K562 (cell line): ENCODE results near the gene IZUMO4. TPM values are rescaled to one million over a fixed set of nuclear protein-coding genes. Genes with fewer than 3 reads are reported as not detected.

Source experiments
- CBX5 ChIP-seq: IDR thresholded peaks from 2 replicates; pipeline ENCODE4 v1.6.1; 2014; ENCODE audit warnings: low read depth, borderline replicate concordance
- CCNT2 ChIP-seq: IDR thresholded peaks from 2 replicates; pipeline ENCODE4 v1.6.1; 2011; ENCODE audit warnings: borderline replicate concordance, low read depth, mild to moderate bottlenecking, moderate library complexity, mixed read lengths, low read length; ENCODE audit not compliant: insufficient read length; ENCODE audit errors: extremely low read depth
- CXXC5 ChIP-seq: fragments of 250-450 bp; sonication (Bioruptor Pico); IDR thresholded peaks from 2 replicates; pipeline ENCODE4 v1.8.0; 2022; ENCODE audit warnings: inconsistent platforms, mild to moderate bottlenecking, moderate library complexity
- ELF1 ChIP-seq: fragments of 200-800 bp; sonication (Bioruptor generic); IDR thresholded peaks from 2 replicates; pipeline ENCODE4 v1.6.1; 2016; ENCODE audit warnings: missing genetic modification characterization, missing compliant biosample characterization
- GTF2E2 ChIP-seq: fragments of 200-800 bp; sonication (Bioruptor generic); IDR thresholded peaks from 2 replicates; pipeline ENCODE4 v1.6.1; 2016; ENCODE audit warnings: missing genetic modification characterization, missing compliant biosample characterization
- PCBP1 ChIP-seq: fragments of 200-400 bp; formaldehyde crosslinking; IDR thresholded peaks from 2 replicates; pipeline ENCODE4 v1.6.1; 2018; ENCODE audit warnings: mild to moderate bottlenecking, low read depth, low read length; ENCODE audit not compliant: poor library complexity, severe bottlenecking
- PHTF2 ChIP-seq: fragments of 250-450 bp; sonication (Bioruptor Pico); IDR thresholded peaks from 2 replicates; pipeline ENCODE4 v1.5.0; 2021; ENCODE audit warnings: mild to moderate bottlenecking
- RAD21 ChIP-seq, 2 experiments: fragments of 250-450 bp in 1 of 2; fragments of 450-650 bp in 1 of 2; sonication (Bioruptor Pico) in 1 of 2; formaldehyde crosslinking in 1 of 2; IDR thresholded peaks in 1 of 2; conservative IDR thresholded peaks in 1 of 2; 2 replicates each; pipeline versions ENCODE4 v1.4.0 to v1.8.0; 2020 to 2022; ENCODE audit warnings: mild to moderate bottlenecking in 2 of 2, moderate library complexity in 1 of 2
- RBM25 ChIP-seq: fragments of 200-400 bp; formaldehyde crosslinking; IDR thresholded peaks from 2 replicates; pipeline ENCODE4 v1.6.1; 2018; ENCODE audit warnings: low read length, low read depth, moderate library complexity; ENCODE audit not compliant: severe bottlenecking
- RFX1 ChIP-seq: fragments of 450-650 bp; IDR thresholded peaks from 2 replicates; pipeline ENCODE4 v1.6.1; 2016; ENCODE audit warnings: mild to moderate bottlenecking, moderate library complexity
- SIRT6 ChIP-seq: IDR thresholded peaks from one replicate; pipeline ENCODE4 v1.6.1; 2012; ENCODE audit warnings: low read depth, mild to moderate bottlenecking, control low read depth, inconsistent platforms, low read length, moderate library complexity
- SP1 ChIP-seq: sonication (generic); formaldehyde crosslinking; IDR thresholded peaks from 2 replicates; pipeline ENCODE4 v1.8.1; 2022; ENCODE audit warnings: mild to moderate bottlenecking, missing genetic modification reagents
- TAL1 ChIP-seq: fragments of 450-650 bp; IDR thresholded peaks from 2 replicates; pipeline ENCODE4 v1.6.1; 2016; ENCODE audit warnings: mild to moderate bottlenecking
- U2AF1 ChIP-seq: fragments of 200-400 bp; formaldehyde crosslinking; optimal IDR thresholded peaks from 2 replicates; pipeline ENCODE3; 2017; ENCODE audit warnings: mild to moderate bottlenecking, low read depth, low read length, moderate library complexity
- polyA plus RNA-seq, 8 experiments: library from polyadenylated mRNA; depleted of rRNA in 4 of 8; stranded (reverse) in 5 of 8; unstranded in 3 of 8; fragments of >200 nt; fragmentation: Nextera tagmentation in 2 of 8; fragmentation: Illumina TruSeq in 1 of 8; extraction: Ambion mirVana in 2 of 8; extraction: Trizol in 1 of 8; gene quantifications; 2 replicates each; pipeline versions ENCODE4 v1.2.1 to v1.2.3, GENCODE V29; 2011 to 2014; ENCODE audit warnings: inconsistent platforms in 1 of 8, missing spikeins in 1 of 8
- total RNA-seq, 7 experiments: library from RNA; depleted of rRNA in 6 of 7; stranded (reverse); fragments of >200 nt in 6 of 7; fragmentation: Illumina TruSeq in 2 of 7; extraction: Trizol in 2 of 7; gene quantifications; 2 replicates each; pipeline versions ENCODE4 v1.2.1 to v1.2.3, GENCODE V29; 2011 to 2021; ENCODE audit warnings: low replicate concordance in 1 of 7
- TF ChIP-seq, protein P1 (sequence below): fragments of 250-450 bp; sonication (Bioruptor Pico); IDR thresholded peaks from 2 replicates; pipeline ENCODE4 v1.5.1; 2021; ENCODE audit warnings: mild to moderate bottlenecking
- TF ChIP-seq, protein P2 (sequence below): fragments of 200-800 bp; sonication (Bioruptor generic); IDR thresholded peaks from 2 replicates; pipeline ENCODE4 v1.6.1; 2017; ENCODE audit warnings: missing genetic modification characterization, missing compliant biosample characterization
- TF ChIP-seq, protein P3 (sequence below): fragments of 450-650 bp; IDR thresholded peaks from 2 replicates; pipeline ENCODE4 v1.6.1; 2016; ENCODE audit warnings: borderline replicate concordance
- TF ChIP-seq, protein P4 (sequence below): fragments of 250-450 bp; sonication (Bioruptor Pico); IDR thresholded peaks from 2 replicates; pipeline ENCODE4 v1.8.0; 2022; ENCODE audit warnings: moderate library complexity, mild to moderate bottlenecking, inconsistent platforms
- TF ChIP-seq, protein P5 (sequence below): sonication (generic); formaldehyde crosslinking; IDR thresholded peaks from 2 replicates; pipeline ENCODE4 v1.8.0; 2022; ENCODE audit warnings: missing genetic modification reagents, mild to moderate bottlenecking, moderate library complexity, borderline replicate concordance
- TF ChIP-seq, protein P6 (sequence below): sonication (generic); formaldehyde crosslinking; IDR thresholded peaks from 2 replicates; pipeline ENCODE4 v1.9.0; 2022; ENCODE audit warnings: mild to moderate bottlenecking, missing genetic modification reagents

Gene IZUMO4
- total and polyA plus RNA-seq, 9 of the 15 experiments (the other 6 are each of a cell fraction or from before 2014, with no cell fraction given), result 0.07 to 3.9 (median 1.2) TPM

DNA sequence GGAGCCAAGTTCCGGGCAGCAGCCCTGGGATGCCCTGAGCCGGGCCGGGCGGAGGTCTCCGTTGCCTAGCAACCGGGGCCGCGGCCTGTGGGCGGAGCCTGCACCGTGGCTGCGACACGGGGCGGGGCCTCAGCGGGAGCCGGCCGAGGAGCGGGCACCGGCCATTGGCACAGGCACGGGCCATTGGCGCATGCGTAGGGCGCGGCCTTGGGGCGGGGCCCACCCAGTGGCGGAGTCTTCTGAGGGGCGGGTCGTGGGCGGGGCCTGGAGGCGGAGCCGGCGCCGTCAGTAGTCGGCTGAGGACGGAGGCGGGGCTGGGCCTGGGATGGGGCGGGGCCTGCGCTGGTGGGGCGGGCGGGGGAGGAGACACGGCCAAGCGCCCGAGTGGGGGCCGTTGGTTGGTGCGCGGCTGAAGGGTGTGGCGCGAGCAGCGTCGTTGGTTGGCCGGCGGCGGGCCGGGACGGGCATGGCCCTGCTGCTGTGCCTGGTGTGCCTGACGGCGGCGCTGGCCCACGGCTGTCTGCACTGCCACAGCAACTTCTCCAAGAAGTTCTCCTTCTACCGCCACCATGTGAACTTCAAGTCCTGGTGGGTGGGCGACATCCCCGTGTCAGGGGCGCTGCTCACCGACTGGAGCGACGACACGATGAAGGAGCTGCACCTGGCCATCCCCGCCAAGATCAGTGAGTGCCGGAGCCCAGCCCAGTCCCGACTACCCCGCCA, at the start of gene IZUMO4 (continued):
- TF ChIP-seq CBX5, result no peak
- TF ChIP-seq PHTF2, result no peak
- peak; percentile 99 for TF ChIP-seq RFX1
- TF ChIP-seq ELF1 (tag), result no peak
- TF ChIP-seq, protein P1, sequence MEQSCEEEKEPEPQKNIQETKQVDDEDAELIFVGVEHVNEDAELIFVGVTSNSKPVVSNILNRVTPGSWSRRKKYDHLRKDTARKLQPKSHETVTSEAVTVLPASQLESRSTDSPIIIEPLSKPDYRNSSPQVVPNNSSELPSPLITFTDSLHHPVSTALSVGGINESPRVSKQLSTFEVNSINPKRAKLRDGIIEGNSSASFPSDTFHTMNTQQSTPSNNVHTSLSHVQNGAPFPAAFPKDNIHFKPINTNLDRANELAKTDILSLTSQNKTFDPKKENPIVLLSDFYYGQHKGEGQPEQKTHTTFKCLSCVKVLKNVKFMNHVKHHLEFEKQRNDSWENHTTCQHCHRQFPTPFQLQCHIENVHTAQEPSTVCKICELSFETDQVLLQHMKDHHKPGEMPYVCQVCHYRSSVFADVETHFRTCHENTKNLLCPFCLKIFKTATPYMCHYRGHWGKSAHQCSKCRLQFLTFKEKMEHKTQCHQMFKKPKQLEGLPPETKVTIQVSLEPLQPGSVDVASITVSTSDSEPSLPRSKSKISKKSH, result no peak
- TF ChIP-seq SIRT6, result no peak
- TF ChIP-seq U2AF1, result peak; percentile 0
- TF ChIP-seq CXXC5, result 0 out of 2 replicates have a peak, but pooled peaks have one; percentile 7
- TF ChIP-seq, protein P2, sequence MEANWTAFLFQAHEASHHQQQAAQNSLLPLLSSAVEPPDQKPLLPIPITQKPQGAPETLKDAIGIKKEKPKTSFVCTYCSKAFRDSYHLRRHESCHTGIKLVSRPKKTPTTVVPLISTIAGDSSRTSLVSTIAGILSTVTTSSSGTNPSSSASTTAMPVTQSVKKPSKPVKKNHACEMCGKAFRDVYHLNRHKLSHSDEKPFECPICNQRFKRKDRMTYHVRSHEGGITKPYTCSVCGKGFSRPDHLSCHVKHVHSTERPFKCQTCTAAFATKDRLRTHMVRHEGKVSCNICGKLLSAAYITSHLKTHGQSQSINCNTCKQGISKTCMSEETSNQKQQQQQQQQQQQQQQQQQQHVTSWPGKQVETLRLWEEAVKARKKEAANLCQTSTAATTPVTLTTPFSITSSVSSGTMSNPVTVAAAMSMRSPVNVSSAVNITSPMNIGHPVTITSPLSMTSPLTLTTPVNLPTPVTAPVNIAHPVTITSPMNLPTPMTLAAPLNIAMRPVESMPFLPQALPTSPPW (CRISPR knock-in tag), result peak; percentile 39; the same call in 1 of the 2 replicates
- TF ChIP-seq, protein P3, sequence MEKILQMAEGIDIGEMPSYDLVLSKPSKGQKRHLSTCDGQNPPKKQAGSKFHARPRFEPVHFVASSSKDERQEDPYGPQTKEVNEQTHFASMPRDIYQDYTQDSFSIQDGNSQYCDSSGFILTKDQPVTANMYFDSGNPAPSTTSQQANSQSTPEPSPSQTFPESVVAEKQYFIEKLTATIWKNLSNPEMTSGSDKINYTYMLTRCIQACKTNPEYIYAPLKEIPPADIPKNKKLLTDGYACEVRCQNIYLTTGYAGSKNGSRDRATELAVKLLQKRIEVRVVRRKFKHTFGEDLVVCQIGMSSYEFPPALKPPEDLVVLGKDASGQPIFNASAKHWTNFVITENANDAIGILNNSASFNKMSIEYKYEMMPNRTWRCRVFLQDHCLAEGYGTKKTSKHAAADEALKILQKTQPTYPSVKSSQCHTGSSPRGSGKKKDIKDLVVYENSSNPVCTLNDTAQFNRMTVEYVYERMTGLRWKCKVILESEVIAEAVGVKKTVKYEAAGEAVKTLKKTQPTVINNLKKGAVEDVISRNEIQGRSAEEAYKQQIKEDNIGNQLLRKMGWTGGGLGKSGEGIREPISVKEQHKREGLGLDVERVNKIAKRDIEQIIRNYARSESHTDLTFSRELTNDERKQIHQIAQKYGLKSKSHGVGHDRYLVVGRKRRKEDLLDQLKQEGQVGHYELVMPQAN, result peak; percentile 81
- TF ChIP-seq PCBP1, result peak; percentile 12
- TF ChIP-seq, protein P4, sequence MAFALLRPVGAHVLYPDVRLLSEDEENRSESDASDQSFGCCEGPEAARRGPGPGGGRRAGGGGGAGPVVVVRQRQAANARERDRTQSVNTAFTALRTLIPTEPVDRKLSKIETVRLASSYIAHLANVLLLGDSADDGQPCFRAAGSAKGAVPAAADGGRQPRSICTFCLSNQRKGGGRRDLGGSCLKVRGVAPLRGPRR, result no peak
- TF ChIP-seq, protein P5, sequence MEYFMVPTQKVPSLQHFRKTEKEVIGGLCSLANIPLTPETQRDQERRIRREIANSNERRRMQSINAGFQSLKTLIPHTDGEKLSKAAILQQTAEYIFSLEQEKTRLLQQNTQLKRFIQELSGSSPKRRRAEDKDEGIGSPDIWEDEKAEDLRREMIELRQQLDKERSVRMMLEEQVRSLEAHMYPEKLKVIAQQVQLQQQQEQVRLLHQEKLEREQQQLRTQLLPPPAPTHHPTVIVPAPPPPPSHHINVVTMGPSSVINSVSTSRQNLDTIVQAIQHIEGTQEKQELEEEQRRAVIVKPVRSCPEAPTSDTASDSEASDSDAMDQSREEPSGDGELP, result peak; percentile 33
- TF ChIP-seq SP1, result peak; percentile 16
- TF ChIP-seq TAL1, result no peak
- peak in 1 of 2 experiments; percentile 27; a peak in 1 of 4 replicates for TF ChIP-seq RAD21 (CRISPR knock-in tag; conservative IDR thresholded peaks at IDR 0.05 in 1 of 2, IDR thresholded peaks at IDR 0.05 in 1 of 2)
- TF ChIP-seq RBM25, result peak; percentile 64
- peak; percentile 40 for TF ChIP-seq CCNT2
- TF ChIP-seq, protein P6, sequence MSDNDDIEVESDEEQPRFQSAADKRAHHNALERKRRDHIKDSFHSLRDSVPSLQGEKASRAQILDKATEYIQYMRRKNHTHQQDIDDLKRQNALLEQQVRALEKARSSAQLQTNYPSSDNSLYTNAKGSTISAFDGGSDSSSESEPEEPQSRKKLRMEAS (CRISPR knock-in tag), result peak; percentile 71
- no peak for TF ChIP-seq GTF2E2
